Measurements from ENCODE around the gene XXYLT1. TPM values are rescaled to one million over a fixed set of nuclear protein-coding genes. Genes with fewer than 3 reads are reported as not detected.

The XXYLT1 gene
- total RNA-seq, 4 donors from 2014 or later = 7.5 to 19.4 (median 10.6) TPM

- no peak for TF ChIP-seq CTCF (IDR thresholded peaks at IDR 0.05; ENCODE audit: low read depth)
These were observed 202.6 kb downstream of the XXYLT1 start for GRCh38 chr3:195068084-195069080.

GRCh38 chr3:195066441-195066841 is 204.5 kb downstream of the XXYLT1 start:
- TF ChIP-seq CTCF (IDR thresholded peaks at IDR 0.05; ENCODE audit: low read depth) = no peak

- no peak for TF ChIP-seq CTCF (IDR thresholded peaks at IDR 0.05; ENCODE audit: low read depth)
These were observed 205.1 kb downstream of the XXYLT1 start for GRCh38 chr3:195065864-195066185.

GRCh38 chr3:195065142-195065863 is 205.7 kb downstream of the XXYLT1 start:
- no peak for TF ChIP-seq CTCF (IDR thresholded peaks at IDR 0.05; ENCODE audit: low read depth)

GRCh38 chr3:195064300-195064931 is 206.5 kb downstream of the XXYLT1 start:
- no peak for TF ChIP-seq CTCF (IDR thresholded peaks at IDR 0.05; ENCODE audit: low read depth)

- no peak for TF ChIP-seq CTCF (IDR thresholded peaks at IDR 0.05; ENCODE audit: low read depth)
These were observed 207.3 kb downstream of the XXYLT1 start for GRCh38 chr3:195063581-195064193.
